Measurements from ENCODE around the gene RPL10A. TPM values are rescaled to one million over a fixed set of nuclear protein-coding genes. Genes with fewer than 3 reads are reported as not detected.
A peak's percentile ranks its signal among the peaks of the same experiment; 100 is the strongest.

The RPL10A gene
- polyA plus RNA-seq, 3 donors: 345 to 1,242 (median 421) TPM

GRCh38 chr6:35463292-35463691 lies 4.9 kb upstream of the RPL10A start:
- H3K4me1 Mint-ChIP-seq: peaks cover 8% of the 10 kb centered on the region
- Histone ChIP-seq H3K4me3 (replicated peaks in 1 of 3; ENCODE audit: low read depth in 2 of 3, low read length in 3 of 3) (no peak overlapping the region), H3K9ac (ENCODE audit: insufficient read depth, low read length, poor library complexity, severe bottlenecking) (no peak overlapping the region), H2AFZ (ENCODE audit: insufficient read depth, low read depth, low read length, poor library complexity, severe bottlenecking) (no peak overlapping the region), H3K27me3 (ENCODE audit: control insufficient read depth in 2 of 2, insufficient read depth in 2 of 2, low read length in 2 of 2) (no peaks in the 10 kb centered on the region), H3K9me3 (replicated peaks in 1 of 2; ENCODE audit: control insufficient read depth in 1 of 2, insufficient read depth in 1 of 2, low read length in 2 of 2) (no peaks in the 10 kb centered on the region), H3K4me1 (ENCODE audit: control insufficient read depth in 1 of 2, insufficient read depth in 2 of 2, low read length in 2 of 2) (peaks cover 7% of the 10 kb centered on the region in 2 donors), H3K79me2 (ENCODE audit: insufficient read depth, low read length) (peaks cover under 1% of the 10 kb centered on the region), H3K4me2 (replicated peaks; ENCODE audit: extremely low read depth, low read length, poor library complexity, severe bottlenecking) (no peak overlapping the region), H3K36me3 (replicated peaks in 1 of 2; ENCODE audit: control insufficient read depth in 1 of 2, insufficient read depth in 2 of 2, low read length in 2 of 2) (peaks cover 10 to 34% of the 10 kb centered on the region in 2 donors), H4K20me1 (ENCODE audit: insufficient read depth, low read length) (no peaks in the 10 kb centered on the region), H3K27ac (ENCODE audit: low read depth in 1 of 2, low read length in 2 of 2) (no peak overlapping the region)
- peaks cover 0 to 6% (median 2%) of the 10 kb centered on the region in 3 donors for H3K27me3 Mint-ChIP-seq (ENCODE audit: low read depth in 3 of 3)
- H3K27ac Mint-ChIP-seq: no peak overlapping the region
- peaks cover 38 to 47% of the 10 kb centered on the region in 2 donors for H3K36me3 Mint-ChIP-seq
- H3K9me3 Mint-ChIP-seq: peaks cover 0 to 2% (median 0%) of the 10 kb centered on the region in 7 donors
- H3K4me3 Mint-ChIP-seq: no peak overlapping the region
- no peak for DNase-seq
- 94% methylated on average over 2 of the region's 4 CpGs for WGBS (ENCODE audit: insufficient coverage)
- intact Hi-C loops (cut with micrococcal nuclease): no loop called here
- TF ChIP-seq, protein P1, sequence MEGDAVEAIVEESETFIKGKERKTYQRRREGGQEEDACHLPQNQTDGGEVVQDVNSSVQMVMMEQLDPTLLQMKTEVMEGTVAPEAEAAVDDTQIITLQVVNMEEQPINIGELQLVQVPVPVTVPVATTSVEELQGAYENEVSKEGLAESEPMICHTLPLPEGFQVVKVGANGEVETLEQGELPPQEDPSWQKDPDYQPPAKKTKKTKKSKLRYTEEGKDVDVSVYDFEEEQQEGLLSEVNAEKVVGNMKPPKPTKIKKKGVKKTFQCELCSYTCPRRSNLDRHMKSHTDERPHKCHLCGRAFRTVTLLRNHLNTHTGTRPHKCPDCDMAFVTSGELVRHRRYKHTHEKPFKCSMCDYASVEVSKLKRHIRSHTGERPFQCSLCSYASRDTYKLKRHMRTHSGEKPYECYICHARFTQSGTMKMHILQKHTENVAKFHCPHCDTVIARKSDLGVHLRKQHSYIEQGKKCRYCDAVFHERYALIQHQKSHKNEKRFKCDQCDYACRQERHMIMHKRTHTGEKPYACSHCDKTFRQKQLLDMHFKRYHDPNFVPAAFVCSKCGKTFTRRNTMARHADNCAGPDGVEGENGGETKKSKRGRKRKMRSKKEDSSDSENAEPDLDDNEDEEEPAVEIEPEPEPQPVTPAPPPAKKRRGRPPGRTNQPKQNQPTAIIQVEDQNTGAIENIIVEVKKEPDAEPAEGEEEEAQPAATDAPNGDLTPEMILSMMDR (IDR thresholded peaks at IDR 0.05): no peak

DNA sequence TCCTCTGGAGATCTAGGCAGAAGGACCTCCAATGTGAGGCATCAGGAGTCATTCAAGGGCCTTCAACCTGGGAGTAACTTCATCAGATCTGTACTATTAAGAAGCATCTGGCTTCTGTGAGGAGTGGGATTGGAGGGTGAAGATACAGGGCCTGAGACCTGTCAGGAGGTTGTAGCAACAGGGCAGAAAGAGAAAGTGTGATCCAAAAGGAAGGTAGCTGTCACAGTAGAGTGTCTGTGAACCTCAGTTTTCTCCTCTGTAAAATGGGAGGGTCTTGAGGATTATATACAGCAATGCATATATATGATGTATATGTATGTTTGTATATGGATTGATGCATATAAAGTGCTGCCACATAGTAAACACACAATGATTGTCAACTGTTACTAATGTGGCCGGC lies 2.6 kb upstream of the RPL10A start:
- DNase-seq: no peak
- H3K27me3 ChIP-seq (ENCODE audit: control insufficient read depth in 2 of 2, insufficient read depth in 2 of 2, low read length in 2 of 2): no peaks in the 10 kb centered on the region
- no peak overlapping the region for H3K27ac ChIP-seq (ENCODE audit: low read depth in 1 of 2, low read length in 2 of 2)
- no peaks in the 10 kb centered on the region for H3K9me3 ChIP-seq (replicated peaks in 1 of 2; ENCODE audit: control insufficient read depth in 1 of 2, insufficient read depth in 1 of 2, low read length in 2 of 2)
- no peak overlapping the region for H3K9ac ChIP-seq (ENCODE audit: insufficient read depth, low read length, poor library complexity, severe bottlenecking)
- H3K4me3 ChIP-seq (replicated peaks in 1 of 3; ENCODE audit: low read depth in 2 of 3, low read length in 3 of 3): no peak overlapping the region
- peaks cover 10 to 28% of the 10 kb centered on the region in 2 donors for H3K36me3 ChIP-seq (replicated peaks in 1 of 2; ENCODE audit: control insufficient read depth in 1 of 2, insufficient read depth in 2 of 2, low read length in 2 of 2)
- Mint-ChIP-seq H3K4me1 (peaks cover 23% of the 10 kb centered on the region), H3K27me3 (ENCODE audit: low read depth in 3 of 3) (peaks cover 0 to 7% (median 0%) of the 10 kb centered on the region in 3 donors), H3K4me3 (peak overlapping the region in 1 of 2 donors; percentile 21), H3K27ac (no peak overlapping the region), H3K36me3 (peaks cover 37 to 44% of the 10 kb centered on the region in 2 donors), H3K9me3 (peaks cover 0 to 5% (median 0%) of the 10 kb centered on the region in 7 donors)
- intact Hi-C loops (cut with micrococcal nuclease): loop anchor here (5.0 kb wide), 2 partner anchors 123 to 168 kb away; partner anchors contain the start of genes DEF6 (in 2 of the 2) and PPARD (in 1 of the 2)
- no CpG with 5 or more reads among the region's 1 CpG for WGBS (ENCODE audit: insufficient coverage)
- TF ChIP-seq, protein P1 (IDR thresholded peaks at IDR 0.05): no peak
- H2AFZ ChIP-seq (ENCODE audit: insufficient read depth, low read depth, low read length, poor library complexity, severe bottlenecking): no peak overlapping the region
- peaks cover 23 to 29% of the 10 kb centered on the region in 2 donors for H3K4me1 ChIP-seq (ENCODE audit: control insufficient read depth in 1 of 2, insufficient read depth in 2 of 2, low read length in 2 of 2)
- H4K20me1 ChIP-seq (ENCODE audit: insufficient read depth, low read length): peaks cover 20% of the 10 kb centered on the region
- H3K4me2 ChIP-seq (replicated peaks; ENCODE audit: extremely low read depth, low read length, poor library complexity, severe bottlenecking): no peak overlapping the region
- H3K79me2 ChIP-seq (ENCODE audit: insufficient read depth, low read length): peaks cover 24% of the 10 kb centered on the region

All from CD14-positive monocyte (primary cell).